ACHN (cell line): ENCODE results near the gene KANSL1.

ENCODE experiments used
- DNase-seq: peaks from one replicate; pipeline ENCODE4 v3.0.0-alpha.2; 2015
- in situ Hi-C: cut with HindIII; loops from 2 replicates; pipeline ENCODE4 v1.10.0; 2017; ENCODE audit warnings: low sequenced_read_pairs, low pct_ligation_motif_present, low pct_unique_long_range_greater_than_20kb

Gene KANSL1

DNA sequence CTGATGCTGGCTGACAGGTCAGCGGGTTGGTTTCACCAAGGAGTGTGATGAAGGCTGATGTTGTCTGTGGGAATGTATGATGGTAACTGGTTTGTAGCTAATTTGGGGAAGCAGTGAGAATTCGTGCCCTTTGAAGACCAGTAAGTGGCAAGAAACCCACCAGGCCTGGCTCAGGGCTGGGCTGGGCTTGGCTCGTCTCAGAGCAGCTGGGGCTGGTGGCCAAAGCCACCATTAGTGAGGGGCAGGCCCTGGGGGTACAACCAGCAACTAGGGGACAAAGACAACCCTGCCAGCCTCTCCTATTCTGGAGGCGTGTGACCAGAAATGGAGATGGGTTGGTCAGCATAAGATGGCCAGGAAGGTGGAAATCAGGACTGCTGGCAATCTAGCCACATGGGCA, 207.2 kb downstream of the KANSL1 start:
- in situ Hi-C loops = no loop called here

DNA sequence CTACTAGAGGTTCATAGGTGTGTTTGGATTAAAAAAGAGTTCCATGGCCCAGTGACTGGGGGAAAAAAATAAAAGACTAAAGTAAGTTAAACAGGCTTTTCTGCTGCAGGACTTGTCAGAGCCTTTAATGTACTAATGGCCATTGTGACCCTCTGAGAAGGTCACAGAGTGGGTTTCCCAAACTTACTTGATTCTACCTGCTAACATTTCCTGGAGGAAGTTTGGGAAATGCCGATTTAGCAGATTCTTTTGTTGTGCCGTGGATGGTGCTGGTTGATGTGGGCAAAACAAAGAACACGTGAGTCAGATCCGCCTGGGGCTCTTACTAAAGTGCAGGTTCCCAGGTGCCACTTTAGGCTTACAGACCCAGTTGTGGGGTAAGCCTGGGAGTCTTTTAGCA, 207.8 kb downstream of the KANSL1 start:
- DNase-seq = no peak
- in situ Hi-C loops = no loop called here

More for the DNA sequence above, 207.2 kb downstream of the KANSL1 start:
- no peak for DNase-seq

DNA sequence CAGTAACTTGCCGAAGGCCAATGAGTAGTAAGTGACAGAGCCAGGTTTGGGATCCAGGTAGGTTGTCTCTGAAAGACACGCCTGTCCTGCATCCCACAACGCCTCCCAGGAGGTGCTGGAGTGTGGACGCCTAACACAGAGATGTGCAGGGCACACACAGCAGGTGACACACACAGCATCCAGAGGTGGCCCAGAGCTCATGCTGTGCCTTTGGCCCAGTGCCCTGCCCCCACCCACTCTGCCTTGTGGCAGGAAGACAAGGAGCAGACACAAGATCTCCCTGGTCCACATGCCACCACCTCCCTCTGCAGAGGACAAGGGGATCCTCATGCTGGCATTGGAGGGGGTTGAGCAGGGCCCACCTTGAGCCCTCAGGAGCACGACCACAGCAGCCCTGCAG, 208.9 kb downstream of the KANSL1 start:
- in situ Hi-C loops = no loop called here
- no peak for DNase-seq

DNA sequence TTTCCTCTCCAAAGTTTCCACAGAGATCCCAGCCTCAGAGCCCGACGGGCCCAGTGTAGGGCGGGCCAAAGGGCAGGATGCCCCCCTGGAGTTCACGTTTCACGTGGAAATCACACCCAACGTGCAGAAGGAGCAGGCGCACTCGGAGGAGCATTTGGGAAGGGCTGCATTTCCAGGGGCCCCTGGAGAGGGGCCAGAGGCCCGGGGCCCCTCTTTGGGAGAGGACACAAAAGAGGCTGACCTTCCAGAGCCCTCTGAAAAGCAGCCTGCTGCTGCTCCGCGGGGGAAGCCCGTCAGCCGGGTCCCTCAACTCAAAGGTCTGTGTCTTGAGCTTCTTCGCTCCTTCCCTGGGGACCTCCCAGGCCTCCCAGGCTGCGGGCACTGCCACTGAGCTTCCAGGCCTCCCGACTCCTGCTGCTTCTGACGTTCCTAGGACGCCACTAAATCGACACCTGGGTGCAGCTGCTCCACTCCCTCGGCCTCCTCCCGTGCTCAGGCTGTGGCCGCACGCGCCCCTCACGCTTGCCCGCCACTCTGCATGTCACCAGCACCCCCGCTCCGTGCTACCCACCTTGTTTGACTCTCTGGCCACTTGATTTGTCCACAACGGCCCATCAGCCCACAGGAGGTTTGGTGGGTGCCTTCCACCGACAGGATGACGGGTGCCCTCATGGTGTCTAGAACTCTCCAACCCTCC, 209.5 kb downstream of the KANSL1 start:
- DNase-seq = no peak
- in situ Hi-C loops = no loop called here

DNA sequence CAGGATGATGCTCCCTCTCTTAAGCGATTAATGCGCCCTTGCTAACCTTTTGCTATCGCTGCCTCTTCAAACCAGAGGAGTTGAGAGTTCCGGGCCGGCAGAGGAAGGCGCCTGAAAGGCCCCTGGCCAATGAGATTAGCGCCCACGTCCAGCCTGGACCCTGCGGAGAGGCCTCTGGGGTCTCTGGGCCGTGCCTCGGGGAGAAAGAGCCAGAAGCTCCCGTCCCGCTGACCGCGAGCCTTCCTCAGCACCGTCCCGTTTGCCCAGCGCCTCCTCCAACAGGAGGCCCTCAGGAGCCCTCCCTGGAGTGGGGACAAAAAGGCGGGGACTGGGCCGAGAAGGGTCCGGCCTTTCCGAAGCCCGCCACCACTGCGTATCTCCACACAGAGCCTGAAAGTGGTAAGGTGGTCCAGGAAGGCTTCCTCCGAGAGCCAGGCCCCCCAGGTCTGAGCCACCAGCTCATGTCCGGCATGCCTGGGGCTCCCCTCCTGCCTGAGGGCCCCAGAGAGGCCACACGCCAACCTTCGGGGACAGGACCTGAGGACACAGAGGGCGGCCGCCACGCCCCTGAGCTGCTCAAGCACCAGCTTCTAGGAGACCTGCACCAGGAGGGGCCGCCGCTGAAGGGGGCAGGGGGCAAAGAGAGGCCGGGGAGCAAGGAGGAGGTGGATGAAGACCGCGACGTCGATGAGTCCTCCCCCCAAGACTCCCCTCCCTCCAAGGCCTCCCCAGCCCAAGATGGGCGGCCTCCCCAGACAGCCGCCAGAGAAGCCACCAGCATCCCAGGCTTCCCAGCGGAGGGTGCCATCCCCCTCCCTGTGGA, 210.2 kb downstream of the KANSL1 start:
- DNase-seq = no peak
- in situ Hi-C loops = no loop called here

DNA sequence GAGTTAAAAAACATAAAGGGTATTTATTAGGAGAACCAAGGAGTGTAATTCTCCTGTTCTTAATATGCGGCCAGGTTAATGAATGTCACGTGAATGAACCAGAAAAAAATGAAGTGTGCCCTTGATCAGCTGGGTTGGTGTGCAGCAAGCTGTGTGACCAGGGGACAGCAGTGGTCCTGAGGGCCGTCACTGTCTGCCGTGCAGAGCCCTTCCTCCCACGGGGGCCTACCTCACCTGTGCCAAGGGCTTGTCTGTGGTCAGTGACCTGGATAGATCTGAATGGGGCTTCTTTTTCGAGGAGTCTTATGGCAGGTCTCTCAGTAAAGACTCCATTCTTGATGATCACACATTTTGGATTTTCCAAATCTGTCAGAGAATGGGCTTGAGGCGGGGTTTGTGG, 211.9 kb downstream of the KANSL1 start:
- in situ Hi-C loops = no loop called here
- no peak for DNase-seq

DNA sequence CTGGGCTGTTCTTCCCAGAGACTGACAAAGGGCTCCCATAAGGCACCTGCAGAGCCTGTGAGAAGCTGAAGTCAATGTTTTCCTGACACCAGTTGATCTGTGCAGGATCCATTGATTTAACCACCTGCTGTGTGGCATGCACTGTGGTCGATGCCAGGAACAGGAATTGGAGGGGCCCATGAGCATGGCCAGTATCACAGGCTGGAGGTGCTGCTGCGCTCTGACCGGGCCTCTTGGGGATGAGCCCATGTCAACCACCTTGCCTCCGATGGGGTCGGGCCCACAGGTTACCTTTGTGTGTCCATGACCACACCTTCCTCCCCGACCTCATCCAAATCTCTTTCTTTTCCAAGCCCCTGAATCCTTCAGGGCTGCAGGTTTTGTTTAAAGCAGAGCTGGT, 212.4 kb downstream of the KANSL1 start:
- in situ Hi-C loops = no loop called here

More for the DNA sequence above, 212.4 kb downstream of the KANSL1 start:
- DNase-seq = no peak
